HepG2 (cell line): ENCODE results near the gene TMEM187. TPM values are rescaled to one million over a fixed set of nuclear protein-coding genes. Genes with fewer than 3 reads are reported as not detected.

Experiments used
- ATAC-seq: fragments of 200-7000 bp; cut with Tn5 transposase; 3 replicates; pipeline ENCODE4 v1.9.1; 2020; ENCODE audit warnings: mild to moderate bottlenecking, moderate library complexity
- BruUV-seq: library from RNA; stranded (reverse); fragments of 400-500 nt; replicated peaks from 2 replicates; lab custom pipeline; 2021; lab: Mats Ljungman, UMichigan
- CTCF ChIA-PET: fragments of 300-600 bp; formaldehyde crosslinking; extraction: SDS; loops from one replicate; lab custom pipeline; 2021; ENCODE audit warnings: low total read pairs, inconsistent platforms, low intra/inter-chr PET ratio; lab: Yijun Ruan, JAX
- POLR2A ChIA-PET: fragments of 350-600 bp; sonication (Branson Sonifier 250); formaldehyde crosslinking; loops from one replicate; lab custom pipeline; 2020; ENCODE audit warnings: antibody characterized with exemption, inconsistent platforms; lab: Yijun Ruan, JAX
- DNase-seq: peaks from one replicate; pipeline ENCODE4 v3.0.0-alpha.2; 2015; ENCODE audit warnings: low spot score
- FAIRE-seq: peaks from 3 replicates; lab custom pipeline; 2011; peaks lifted over from hg19 to GRCh38; lab: Jason Lieb, UNC
- H2AFZ ChIP-seq: one replicate; pipeline ENCODE4 v1.6.1; 2011; ENCODE audit warnings: low read length, inconsistent platforms
- H3K27ac ChIP-seq: fragments of 300-600 bp; 3 replicates; pipeline ENCODE4 v1.8.0; 2011; ENCODE audit warnings: mixed run types, mild to moderate bottlenecking, mixed read lengths, low read length, inconsistent platforms; ENCODE audit not compliant: insufficient read depth; ENCODE audit errors: extremely low read length
- H3K27me3 ChIP-seq, 2 experiments: fragments of 200-600 bp in 1 of 2; 2 replicates in 1 of 2; 3 replicates in 1 of 2; pipeline versions ENCODE4 v1.6.0 to v1.8.0; 2011; ENCODE audit warnings: low read length in 2 of 2, mild to moderate bottlenecking in 2 of 2, moderate library complexity in 2 of 2, inconsistent platforms in 1 of 2; ENCODE audit not compliant: insufficient read depth in 2 of 2, control insufficient read depth in 1 of 2
- H3K36me3 ChIP-seq, 2 experiments: fragments of 200-600 bp in 1 of 2; replicated peaks in 1 of 2; 2 replicates in 1 of 2; 3 replicates in 1 of 2; pipeline versions ENCODE4 v1.5.1 to v1.8.0; 2011; ENCODE audit warnings: low read length in 2 of 2, inconsistent platforms in 1 of 2; ENCODE audit not compliant: insufficient read depth in 2 of 2, control insufficient read depth in 1 of 2
- H3K4me1 ChIP-seq: 2 replicates; pipeline ENCODE4 v1.5.1; 2012; ENCODE audit warnings: low read length, inconsistent platforms; ENCODE audit not compliant: insufficient read depth
- H3K4me2 ChIP-seq: 2 replicates; pipeline ENCODE4 v1.6.0; 2011; ENCODE audit warnings: low read depth, low read length, inconsistent platforms
- H3K4me3 ChIP-seq, 3 experiments: fragments of 200-600 bp in 1 of 3; sonication (generic), shearing (Covaris generic) in 1 of 3; replicated peaks in 1 of 3; 2 replicates each; pipeline ENCODE4 v1.5.1; 2011 to 2016; ENCODE audit warnings: low read length in 3 of 3, inconsistent platforms in 2 of 3, low read depth in 2 of 3, mild to moderate bottlenecking in 2 of 3, control low read depth in 1 of 3, mixed read lengths in 1 of 3; ENCODE audit not compliant: insufficient read depth in 1 of 3
- H3K79me2 ChIP-seq: one replicate; pipeline ENCODE4 v1.6.1; 2011; ENCODE audit warnings: low read length, inconsistent platforms; ENCODE audit not compliant: insufficient read depth
- H3K9ac ChIP-seq: 2 replicates; pipeline ENCODE4 v1.6.0; 2011; ENCODE audit warnings: mild to moderate bottlenecking, low read depth, low read length, inconsistent platforms; ENCODE audit not compliant: insufficient read depth
- H3K9me3 ChIP-seq: 2 replicates; pipeline ENCODE4 v1.5.1; 2012; ENCODE audit warnings: mild to moderate bottlenecking, low read length
- H4K20me1 ChIP-seq: 2 replicates; pipeline ENCODE4 v1.6.0; 2011; ENCODE audit warnings: inconsistent platforms, mild to moderate bottlenecking, low read length, moderate library complexity; ENCODE audit not compliant: insufficient read depth
- CCDC6 ChIP-seq: sonication (generic); formaldehyde crosslinking; IDR thresholded peaks from 2 replicates; pipeline ENCODE4 v1.8.1; 2022; ENCODE audit warnings: mild to moderate bottlenecking, missing genetic modification reagents, moderate library complexity
- CHCHD3 ChIP-seq: sonication (generic); formaldehyde crosslinking; IDR thresholded peaks from 2 replicates; pipeline ENCODE4 v1.8.0; 2022; ENCODE audit warnings: mild to moderate bottlenecking, missing genetic modification reagents, moderate library complexity
- FOXK2 ChIP-seq: fragments of 450-650 bp; IDR thresholded peaks from 2 replicates; pipeline ENCODE4 v1.6.1; 2016
- GATAD2A ChIP-seq: IDR thresholded peaks from 2 replicates; pipeline ENCODE4 v1.6.1; 2016
- IRX3 ChIP-seq: sonication (generic); formaldehyde crosslinking; IDR thresholded peaks from 2 replicates; pipeline ENCODE4 v1.8.1; 2023; ENCODE audit warnings: mild to moderate bottlenecking, low read depth, missing genetic modification reagents, borderline replicate concordance
- MTERF4 ChIP-seq: sonication (generic); formaldehyde crosslinking; IDR thresholded peaks from 2 replicates; pipeline ENCODE4 v1.8.0; 2023; ENCODE audit warnings: mild to moderate bottlenecking, missing genetic modification reagents
- NPAS2 ChIP-seq: sonication (generic); formaldehyde crosslinking; IDR thresholded peaks from 2 replicates; pipeline ENCODE4 v1.8.0; 2022; ENCODE audit warnings: mild to moderate bottlenecking, missing genetic modification reagents, borderline replicate concordance
- ONECUT2 ChIP-seq: sonication (generic); formaldehyde crosslinking; IDR thresholded peaks from 2 replicates; pipeline ENCODE4 v1.4.0; 2020; ENCODE audit warnings: missing genetic modification reagents
- PATZ1 ChIP-seq: sonication (generic); formaldehyde crosslinking; IDR thresholded peaks from 2 replicates; pipeline ENCODE4 v1.4.0; 2020; ENCODE audit warnings: missing genetic modification reagents
- SRF ChIP-seq: IDR thresholded peaks from 2 replicates; pipeline ENCODE4 v1.6.1; 2011; ENCODE audit warnings: mild to moderate bottlenecking, low read depth, low read length, moderate library complexity
- TEAD2 ChIP-seq: sonication (generic); formaldehyde crosslinking; IDR thresholded peaks from 2 replicates; pipeline ENCODE4 v1.9.0; 2021; ENCODE audit warnings: missing genetic modification reagents
- THAP8 ChIP-seq: sonication (generic); formaldehyde crosslinking; IDR thresholded peaks from 2 replicates; pipeline ENCODE4 v1.5.1; 2020; ENCODE audit warnings: missing genetic modification reagents, mild to moderate bottlenecking, borderline replicate concordance
- ZBTB8A ChIP-seq: sonication (generic); formaldehyde crosslinking; IDR thresholded peaks from 2 replicates; pipeline ENCODE4 v1.4.0; 2020; ENCODE audit warnings: mild to moderate bottlenecking, low read depth, missing genetic modification reagents, borderline replicate concordance
- ZFP36L1 ChIP-seq: sonication (generic); formaldehyde crosslinking; IDR thresholded peaks from 2 replicates; pipeline ENCODE4 v1.8.0; 2022; ENCODE audit warnings: mild to moderate bottlenecking, missing genetic modification reagents, moderate library complexity
- ZNF292 ChIP-seq: sonication (generic); formaldehyde crosslinking; IDR thresholded peaks from 2 replicates; pipeline ENCODE4 v1.8.1; 2022; ENCODE audit warnings: mild to moderate bottlenecking, low read depth, missing genetic modification reagents, borderline replicate concordance
- ZNF350 ChIP-seq: sonication (generic); formaldehyde crosslinking; IDR thresholded peaks from 2 replicates; pipeline ENCODE4 v1.4.0; 2020; ENCODE audit warnings: mild to moderate bottlenecking, low read depth, missing genetic modification reagents, borderline replicate concordance
- ZNF768 ChIP-seq: sonication (generic); formaldehyde crosslinking; IDR thresholded peaks from 2 replicates; pipeline ENCODE4 v1.4.0; 2020; ENCODE audit warnings: missing genetic modification reagents
- WGBS: methylation state at CpG from one replicate; pipeline ENCODE4 v1.1.6; 2017; ENCODE audit warnings: low lambda C conversion rate; 5-methylcytosine and 5-hydroxymethylcytosine counted together
- in situ Hi-C: cut with HindIII; loops from 2 replicates; pipeline ENCODE4 v1.10.0; 2017; ENCODE audit warnings: low pct_unique_long_range_greater_than_20kb; ENCODE audit not compliant: extremely low pct_ligation_motif_present
- intact Hi-C: fragments of 100-400 bp; cut with micrococcal nuclease; formaldehyde crosslinking; loops from one replicate; pipeline ENCODE4 v1.10.0; 2022; ENCODE audit not compliant: unreplicated experiment
- polyA plus RNA-seq, 8 experiments: library from polyadenylated mRNA; depleted of rRNA in 3 of 8; stranded (reverse) in 7 of 8; unstranded in 1 of 8; fragments of >200 nt; fragmentation: Illumina TruSeq in 4 of 8; extraction: Trizol in 4 of 8; gene quantifications; 2 replicates each; pipeline versions ENCODE4 v1.2.1 to v1.2.3, GENCODE V29; 2011 to 2016; ENCODE audit warnings: low read depth in 4 of 8, missing spikeins in 1 of 8, mixed read lengths in 1 of 8; ENCODE audit not compliant: insufficient read depth in 1 of 8
- total RNA-seq, 5 experiments: library from RNA; depleted of rRNA; stranded (reverse); fragments of >200 nt; fragmentation: Illumina TruSeq; extraction: Trizol; gene quantifications; 2 replicates each; pipeline ENCODE4 v1.2.3, GENCODE V29; 2016; ENCODE audit warnings: low read depth in 1 of 5

Gene TMEM187
- total and polyA plus RNA-seq, 2 of the 13 experiments (the other 11 are each of a cell fraction or from before 2014, with no cell fraction given): 2.2 to 6.2 TPM

- no peak for TF ChIP-seq THAP8
- TF ChIP-seq ZNF292 (CRISPR knock-in tag): no peak
- no peak for TF ChIP-seq TEAD2 (CRISPR knock-in tag)
- no peak for TF ChIP-seq IRX3
- no peak for TF ChIP-seq ZNF350 (CRISPR knock-in tag)
- TF ChIP-seq ONECUT2: no peak
- no peak for TF ChIP-seq ZBTB8A (CRISPR knock-in tag)
- TF ChIP-seq FOXK2: no peak
- TF ChIP-seq SRF: no peak
- TF ChIP-seq GATAD2A (CRISPR knock-in tag): no peak
- no peak for TF ChIP-seq CCDC6
- TF ChIP-seq NPAS2: no peak
- TF ChIP-seq, all 625 proteins: peak for 0
Observed at GRCh38 chrX:153999359-154000037, 26.9 kb downstream of the TMEM187 start (continued).

- Histone ChIP-seq H3K79me2 (no peaks in the 10 kb centered on the region), H3K9me3 (no peaks in the 10 kb centered on the region), H4K20me1 (no peaks in the 10 kb centered on the region), H3K4me3 (no peak overlapping the region), H3K9ac (no peak overlapping the region), H3K4me2 (no peak overlapping the region), H3K36me3 (no peaks in the 10 kb centered on the region), H3K4me1 (no peaks in the 10 kb centered on the region), H3K27me3 (no peaks in the 10 kb centered on the region), H2AFZ (no peak overlapping the region), H3K27ac (no peak overlapping the region)
- in situ Hi-C loops: no loop called here
- ChIA-PET CTCF (no interaction called here), POLR2A (interaction anchor here (1.4 kb wide), 1 partner anchor 10 kb away, joined by 5 read pairs; no protein-coding TSS in a partner anchor)
- ATAC-seq: no peak
- TF ChIP-seq ZNF768 (CRISPR knock-in tag): no peak
- no peak for TF ChIP-seq ZFP36L1 (CRISPR knock-in tag)
- no peak for TF ChIP-seq CHCHD3
- no peak for TF ChIP-seq MTERF4 (CRISPR knock-in tag)
- TF ChIP-seq PATZ1 (CRISPR knock-in tag): no peak
- DNase-seq: no peak
- intact Hi-C loops: no loop called here
- no TSS peak for BruUV-seq
- no CpG with 5 or more reads among the region's 5 CpGs for WGBS
- FAIRE-seq: no peak
Observed at GRCh38 chrX:154000051-154000450, 27.5 kb downstream of the TMEM187 start.
